ENCODE measurements around the gene C6orf136. TPM values are rescaled to one million over a fixed set of nuclear protein-coding genes. Genes with fewer than 3 reads are reported as not detected.
A peak's percentile ranks its signal among the peaks of the same experiment; 100 is the strongest.

Gene C6orf136
- total and polyA plus RNA-seq, 9 of the 15 experiments (the other 6 are each of a cell fraction or from before 2014, with no cell fraction given), result 14.1 to 63.1 (median 18.4) TPM

DNA sequence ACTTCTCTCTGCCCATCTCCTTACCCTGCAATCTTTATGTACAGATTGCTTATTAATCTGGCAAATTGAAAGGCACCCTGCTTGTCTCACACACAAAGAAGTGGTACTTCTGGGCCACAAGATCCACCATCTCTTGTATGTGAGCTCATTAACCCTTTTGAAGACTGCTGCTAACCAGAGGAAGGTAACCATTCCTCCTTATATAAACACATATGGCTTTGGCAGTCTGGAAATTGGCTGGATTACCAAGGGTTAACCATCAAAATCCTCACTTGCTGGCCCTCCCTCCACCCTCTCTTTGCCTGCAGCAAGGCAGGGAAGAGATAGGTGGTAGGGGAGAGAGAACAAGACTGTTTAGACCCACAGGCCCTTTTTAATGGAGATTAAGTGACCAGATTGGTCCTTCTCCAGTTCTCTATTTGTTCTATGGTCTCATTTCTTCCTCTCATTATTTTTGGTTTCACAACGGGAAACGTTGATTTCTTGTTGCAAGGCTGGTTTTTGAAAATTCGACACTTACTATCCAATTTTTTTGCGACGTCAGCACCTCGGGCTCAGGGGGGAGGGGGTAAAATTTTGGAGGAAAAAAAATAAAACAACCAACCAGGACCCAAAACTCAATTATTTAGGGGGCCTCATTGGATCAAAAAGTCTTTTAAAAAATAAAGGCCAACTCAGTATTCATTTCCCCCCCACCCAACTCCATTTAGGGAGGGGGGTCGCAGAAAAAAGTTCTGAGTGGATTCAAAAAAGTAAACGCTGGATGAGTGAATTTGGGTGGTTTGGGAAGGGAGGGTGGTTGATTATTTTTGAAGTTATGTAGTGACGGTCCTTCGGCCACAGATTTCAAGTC, 30.7 kb upstream of the C6orf136 start (continued):
- TF ChIP-seq, protein P1, sequence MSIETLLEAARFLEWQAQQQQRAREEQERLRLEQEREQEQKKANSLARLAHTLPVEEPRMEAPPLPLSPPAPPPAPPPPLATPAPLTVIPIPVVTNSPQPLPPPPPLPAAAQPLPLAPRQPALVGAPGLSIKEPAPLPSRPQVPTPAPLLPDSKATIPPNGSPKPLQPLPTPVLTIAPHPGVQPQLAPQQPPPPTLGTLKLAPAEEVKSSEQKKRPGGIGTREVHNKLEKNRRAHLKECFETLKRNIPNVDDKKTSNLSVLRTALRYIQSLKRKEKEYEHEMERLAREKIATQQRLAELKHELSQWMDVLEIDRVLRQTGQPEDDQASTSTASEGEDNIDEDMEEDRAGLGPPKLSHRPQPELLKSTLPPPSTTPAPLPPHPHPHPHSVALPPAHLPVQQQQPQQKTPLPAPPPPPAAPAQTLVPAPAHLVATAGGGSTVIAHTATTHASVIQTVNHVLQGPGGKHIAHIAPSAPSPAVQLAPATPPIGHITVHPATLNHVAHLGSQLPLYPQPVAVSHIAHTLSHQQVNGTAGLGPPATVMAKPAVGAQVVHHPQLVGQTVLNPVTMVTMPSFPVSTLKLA (conservative IDR thresholded peaks at IDR 0.05), result peak in 1 of 2 experiments; percentile 10; a peak in 1 of 4 replicates
- TF ChIP-seq CHD1 (IDR thresholded peaks at IDR 0.05; ENCODE audit: low read length) (peak; percentile 26), XRCC5 (IDR thresholded peaks at IDR 0.05; ENCODE audit: low read depth, low read length) (no peak), NR2C2 (CRISPR knock-in tag; IDR thresholded peaks at IDR 0.05) (no peak), NR2C2 (tag; IDR thresholded peaks at IDR 0.05) (no peak), RAD21 (CRISPR knock-in tag; conservative IDR thresholded peaks at IDR 0.05 in 1 of 2, IDR thresholded peaks at IDR 0.05 in 1 of 2) (no peak), CREB1 (IDR thresholded peaks at IDR 0.05) (no peak), CREB1 (CRISPR knock-in tag; IDR thresholded peaks at IDR 0.05) (no peak), BCL6 (CRISPR knock-in tag; IDR thresholded peaks at IDR 0.05) (peak; percentile 4; the same call in 1 of the 2 replicates), NEUROD1 (IDR thresholded peaks at IDR 0.05; ENCODE audit: borderline replicate concordance, low read depth, low read length, partially characterized antibody) (no peak), ETV1 (tag; conservative IDR thresholded peaks at IDR 0.05; ENCODE audit: low read depth) (no peak), NFYB (IDR thresholded peaks at IDR 0.05; ENCODE audit: extremely low read depth, insufficient read length) (no peak), TARDBP (IDR thresholded peaks at IDR 0.05) (no peak), ZNF133 (CRISPR knock-in tag; IDR thresholded peaks at IDR 0.05) (no peak), GTF2E2 (tag; IDR thresholded peaks at IDR 0.05) (no peak), SMARCA5 (IDR thresholded peaks at IDR 0.05) (no peak), MED1 (CRISPR knock-in tag; IDR thresholded peaks at IDR 0.05; ENCODE audit: borderline replicate concordance) (no peak), CCNT2 (IDR thresholded peaks at IDR 0.05; ENCODE audit: borderline replicate concordance, extremely low read depth, insufficient read length, low read depth, low read length) (no peak), ZFX (CRISPR knock-in tag; IDR thresholded peaks at IDR 0.05) (no peak), RBM17 (IDR thresholded peaks at IDR 0.05; ENCODE audit: borderline replicate concordance, low read depth, low read length) (no peak), CC2D1A (IDR thresholded peaks at IDR 0.05) (no peak), ZNF668 (CRISPR knock-in tag; IDR thresholded peaks at IDR 0.05) (no peak), SAP30 (IDR thresholded peaks at IDR 0.05; ENCODE audit: borderline replicate concordance, insufficient read depth, low read depth, low read length, poor library complexity, severe bottlenecking) (no peak)
- TF ChIP-seq, protein P2, sequence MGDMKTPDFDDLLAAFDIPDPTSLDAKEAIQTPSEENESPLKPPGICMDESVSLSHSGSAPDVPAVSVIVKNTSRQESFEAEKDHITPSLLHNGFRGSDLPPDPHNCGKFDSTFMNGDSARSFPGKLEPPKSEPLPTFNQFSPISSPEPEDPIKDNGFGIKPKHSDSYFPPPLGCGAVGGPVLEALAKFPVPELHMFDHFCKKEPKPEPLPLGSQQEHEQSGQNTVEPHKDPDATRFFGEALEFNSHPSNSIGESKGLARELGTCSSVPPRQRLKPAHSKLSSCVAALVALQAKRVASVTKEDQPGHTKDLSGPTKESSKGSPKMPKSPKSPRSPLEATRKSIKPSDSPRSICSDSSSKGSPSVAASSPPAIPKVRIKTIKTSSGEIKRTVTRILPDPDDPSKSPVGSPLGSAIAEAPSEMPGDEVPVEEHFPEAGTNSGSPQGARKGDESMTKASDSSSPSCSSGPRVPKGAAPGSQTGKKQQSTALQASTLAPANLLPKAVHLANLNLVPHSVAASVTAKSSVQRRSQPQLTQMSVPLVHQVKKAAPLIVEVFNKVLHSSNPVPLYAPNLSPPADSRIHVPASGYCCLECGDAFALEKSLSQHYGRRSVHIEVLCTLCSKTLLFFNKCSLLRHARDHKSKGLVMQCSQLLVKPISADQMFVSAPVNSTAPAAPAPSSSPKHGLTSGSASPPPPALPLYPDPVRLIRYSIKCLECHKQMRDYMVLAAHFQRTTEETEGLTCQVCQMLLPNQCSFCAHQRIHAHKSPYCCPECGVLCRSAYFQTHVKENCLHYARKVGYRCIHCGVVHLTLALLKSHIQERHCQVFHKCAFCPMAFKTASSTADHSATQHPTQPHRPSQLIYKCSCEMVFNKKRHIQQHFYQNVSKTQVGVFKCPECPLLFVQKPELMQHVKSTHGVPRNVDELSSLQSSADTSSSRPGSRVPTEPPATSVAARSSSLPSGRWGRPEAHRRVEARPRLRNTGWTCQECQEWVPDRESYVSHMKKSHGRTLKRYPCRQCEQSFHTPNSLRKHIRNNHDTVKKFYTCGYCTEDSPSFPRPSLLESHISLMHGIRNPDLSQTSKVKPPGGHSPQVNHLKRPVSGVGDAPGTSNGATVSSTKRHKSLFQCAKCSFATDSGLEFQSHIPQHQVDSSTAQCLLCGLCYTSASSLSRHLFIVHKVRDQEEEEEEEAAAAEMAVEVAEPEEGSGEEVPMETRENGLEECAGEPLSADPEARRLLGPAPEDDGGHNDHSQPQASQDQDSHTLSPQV (IDR thresholded peaks at IDR 0.05), result no peak; the same call in 1 of the 2 replicates

Data from K562 (cell line).